Sigmoid colon (tissue), 4 donors: ENCODE measurements around the gene PLCH1.

Source experiments
- EP300 ChIP-seq, 4 donors: sonication (generic); formaldehyde crosslinking; IDR thresholded peaks; one replicate each; pipeline ENCODE4 v1.6.1; 2017; ENCODE audit warnings: antibody characterized with exemption in 4 of 4
- POLR2A ChIP-seq, 2 donors: fragments of 450-650 bp; IDR thresholded peaks; one replicate each; pipeline ENCODE4 v1.6.1; 2016; ENCODE audit warnings: antibody characterized with exemption in 2 of 2, mild to moderate bottlenecking in 2 of 2, moderate library complexity in 2 of 2
- POLR2AphosphoS5 ChIP-seq, 4 donors: sonication (generic); formaldehyde crosslinking; IDR thresholded peaks; one replicate each; pipeline ENCODE4 v1.6.1; 2017; ENCODE audit warnings: antibody characterized with exemption in 4 of 4

- TF ChIP-seq EP300 (IDR thresholded peaks at IDR 0.05) (no peak), POLR2A (IDR thresholded peaks at IDR 0.05) (no peak), POLR2AphosphoS5 (IDR thresholded peaks at IDR 0.05) (no peak)
Measured at GRCh38 chr3:155661760-155662159, 83.1 kb downstream of the PLCH1 start.
